ENCODE measurements around the gene TCF21.
"Not testable (repeated sequence)": the region's sequence is repeated elsewhere in the genome, so short reads cannot be mapped to it uniquely, and the experiment has no call there.

The TCF21 gene

GRCh38 chr6:133854364-133855275, 34.3 kb upstream of the TCF21 start:
- no peak overlapping the region for H3K27ac ChIP-seq
- no peak for DNase-seq
- H3K4me3 ChIP-seq (ENCODE audit: low read depth, low read length), result peak overlapping the region; percentile 53
- in situ Hi-C loops (cut with HindIII; ENCODE audit: low pct_ligation_motif_present, low sequenced_read_pairs), result no loop called here
- H3K27me3 ChIP-seq (replicated peaks), result peaks cover 29% of the 10 kb centered on the region
- peak; percentile 41 for TF ChIP-seq CTCF (IDR thresholded peaks at IDR 0.05; ENCODE audit: low read depth, low read length, missing control alignments)
- no peaks in the 10 kb centered on the region for H3K36me3 ChIP-seq (replicated peaks)

GRCh38 chr6:133855276-133855990, 33.5 kb upstream of the TCF21 start:
- H3K36me3 ChIP-seq (replicated peaks), result no peaks in the 10 kb centered on the region
- peak overlapping the region; percentile 53 for H3K4me3 ChIP-seq (ENCODE audit: low read depth, low read length)
- H3K27me3 ChIP-seq (replicated peaks), result peaks cover 29% of the 10 kb centered on the region
- DNase-seq, result no peak
- no peak for TF ChIP-seq CTCF (IDR thresholded peaks at IDR 0.05; ENCODE audit: low read depth, low read length, missing control alignments)
- no peak overlapping the region for H3K27ac ChIP-seq
- in situ Hi-C loops (cut with HindIII; ENCODE audit: low pct_ligation_motif_present, low sequenced_read_pairs), result no loop called here

GRCh38 chr6:133855991-133856370, 32.9 kb upstream of the TCF21 start:
- in situ Hi-C loops (cut with HindIII; ENCODE audit: low pct_ligation_motif_present, low sequenced_read_pairs), result no loop called here

GRCh38 chr6:133856911-133857310, 32.0 kb upstream of the TCF21 start:
- DNase-seq, result no peak
- in situ Hi-C loops (cut with HindIII; ENCODE audit: low pct_ligation_motif_present, low sequenced_read_pairs), result no loop called here
- H3K27ac ChIP-seq, result no peak overlapping the region
- TF ChIP-seq CTCF (IDR thresholded peaks at IDR 0.05; ENCODE audit: low read depth, low read length, missing control alignments), result no peak
- H3K36me3 ChIP-seq (replicated peaks), result no peaks in the 10 kb centered on the region
- peaks cover 29% of the 10 kb centered on the region for H3K27me3 ChIP-seq (replicated peaks)
- H3K4me3 ChIP-seq (ENCODE audit: low read depth, low read length), result no peak overlapping the region

More at GRCh38 chr6:133855991-133856370, 32.9 kb upstream of the TCF21 start:
- DNase-seq, result no peak
- H3K36me3 ChIP-seq (replicated peaks), result no peaks in the 10 kb centered on the region
- no peak for TF ChIP-seq CTCF (IDR thresholded peaks at IDR 0.05; ENCODE audit: low read depth, low read length, missing control alignments)
- no peak overlapping the region for H3K4me3 ChIP-seq (ENCODE audit: low read depth, low read length)
- H3K27ac ChIP-seq, result no peak overlapping the region
- H3K27me3 ChIP-seq (replicated peaks), result peaks cover 29% of the 10 kb centered on the region

- DNase-seq, result no peak
- no peak for TF ChIP-seq CTCF (IDR thresholded peaks at IDR 0.05; ENCODE audit: low read depth, low read length, missing control alignments)
- Histone ChIP-seq H3K27me3 (replicated peaks) (peaks cover 29% of the 10 kb centered on the region), H3K27ac (no peak overlapping the region), H3K4me3 (ENCODE audit: low read depth, low read length) (no peak overlapping the region), H3K36me3 (replicated peaks) (no peaks in the 10 kb centered on the region)
- in situ Hi-C loops (cut with HindIII; ENCODE audit: low pct_ligation_motif_present, low sequenced_read_pairs), result no loop called here
Measured at GRCh38 chr6:133857696-133858095, 31.2 kb upstream of the TCF21 start.

GRCh38 chr6:133861337-133861736, 27.6 kb upstream of the TCF21 start:
- H3K27ac ChIP-seq; H3K27me3 ChIP-seq (replicated peaks); in situ Hi-C loops (cut with HindIII; ENCODE audit: low pct_ligation_motif_present, low sequenced_read_pairs); H3K4me3 ChIP-seq (ENCODE audit: low read depth, low read length); H3K36me3 ChIP-seq (replicated peaks); DNase-seq: not testable (repeated sequence)

Measured in brain microvascular endothelial cell (primary cell).